Mesendoderm (in vitro differentiated cells): ENCODE data around the gene EPS15.
A peak's percentile ranks its signal among the peaks of the same experiment; 100 is the strongest.

Experiments
- DNase-seq: peaks from one replicate; pipeline ENCODE4 v3.0.0; 2013
- H2AK5ac ChIP-seq: 2 replicates; pipeline ENCODE4 v1.6.1; 2013; ENCODE audit warnings: low read length, inconsistent platforms
- H2BK120ac ChIP-seq: 2 replicates; pipeline ENCODE4 v1.6.1; 2013; ENCODE audit warnings: low read depth, mild to moderate bottlenecking, low read length, moderate library complexity, mixed read lengths
- H2BK15ac ChIP-seq: replicated peaks from 2 replicates; pipeline ENCODE4 v1.6.1; 2013; ENCODE audit warnings: low read depth, mild to moderate bottlenecking, moderate library complexity
- H2BK5ac ChIP-seq: 2 replicates; pipeline ENCODE4 v1.6.1; 2013; ENCODE audit warnings: low read length, inconsistent platforms
- H3K18ac ChIP-seq: 2 replicates; pipeline ENCODE4 v1.6.1; 2013; ENCODE audit warnings: mild to moderate bottlenecking, low read length, mixed read lengths
- H3K23ac ChIP-seq: one replicate; pipeline ENCODE4 v1.6.1; 2013; ENCODE audit warnings: low read length
- H3K27ac ChIP-seq: 2 replicates; pipeline ENCODE4 v1.5.1; 2013; ENCODE audit warnings: low read depth, mild to moderate bottlenecking, inconsistent platforms, low read length, moderate library complexity
- H3K27me3 ChIP-seq: 2 replicates; pipeline ENCODE4 v1.6.1; 2013; ENCODE audit warnings: low read length, control low read depth, mild to moderate bottlenecking, inconsistent platforms; ENCODE audit not compliant: insufficient read depth, poor library complexity
- H3K36me3 ChIP-seq: 2 replicates; pipeline ENCODE4 v1.6.1; 2013; ENCODE audit warnings: low read length, inconsistent platforms; ENCODE audit not compliant: control insufficient read depth, insufficient read depth
- H3K4ac ChIP-seq: one replicate; pipeline ENCODE4 v1.6.1; 2013; ENCODE audit warnings: low read depth, mild to moderate bottlenecking, low read length, moderate library complexity
- H3K4me1 ChIP-seq: 2 replicates; pipeline ENCODE4 v1.6.1; 2013; ENCODE audit warnings: low read depth, low read length, inconsistent platforms; ENCODE audit not compliant: control insufficient read depth
- H3K4me2 ChIP-seq: 2 replicates; pipeline ENCODE4 v1.6.1; 2013; ENCODE audit warnings: low read length
- H3K4me3 ChIP-seq: 2 replicates; pipeline ENCODE4 v1.5.1; 2013; ENCODE audit warnings: mild to moderate bottlenecking, low read length
- H3K56ac ChIP-seq: one replicate; pipeline ENCODE4 v1.6.1; 2013; ENCODE audit warnings: low read length
- H3K79me1 ChIP-seq: 2 replicates; pipeline ENCODE4 v1.6.1; 2013; ENCODE audit warnings: low read length, inconsistent platforms
- H3K79me2 ChIP-seq: 2 replicates; pipeline ENCODE4 v1.6.1; 2013; ENCODE audit warnings: mild to moderate bottlenecking, low read length; ENCODE audit not compliant: control insufficient read depth, insufficient read depth
- H3K9ac ChIP-seq: 2 replicates; pipeline ENCODE4 v1.6.1; 2013; ENCODE audit warnings: low read length, inconsistent platforms
- H4K5ac ChIP-seq: one replicate; pipeline ENCODE4 v1.6.1; 2013; ENCODE audit warnings: low read length
- H4K8ac ChIP-seq: one replicate; pipeline ENCODE4 v1.6.1; 2013; ENCODE audit warnings: low read depth, mild to moderate bottlenecking, control low read depth, low read length, moderate library complexity
- WGBS: extraction: QIAGEN DNeasy Blood & Tissue Kit; methylation state at CpG from one replicate; pipeline ENCODE4 v1.1.7; 2013; ENCODE audit warnings: low lambda C conversion rate, missing lambda C conversion rate; ENCODE audit not compliant: insufficient coverage; ENCODE audit errors: extremely low coverage; 5-methylcytosine and 5-hydroxymethylcytosine counted together

EPS15 gene

GRCh38 chr1:51489472-51489871 is 29.6 kb downstream of the EPS15 start:
- Histone ChIP-seq H3K4me1 (no peaks in the 10 kb centered on the region), H3K36me3 (no peaks in the 10 kb centered on the region), H2AK5ac (no peak overlapping the region), H2BK5ac (no peak overlapping the region), H3K79me1 (peaks cover 3% of the 10 kb centered on the region), H2BK120ac (no peak overlapping the region), H3K9ac (no peak overlapping the region), H3K4me2 (no peak overlapping the region), H2BK15ac (no peak overlapping the region), H3K4me3 (no peak overlapping the region), H3K56ac (no peak overlapping the region), H4K8ac (no peak overlapping the region), H3K18ac (no peak overlapping the region), H3K79me2 (peaks cover 10% of the 10 kb centered on the region), H3K23ac (no peak overlapping the region), H4K5ac (no peak overlapping the region), H3K27ac (no peak overlapping the region), H3K27me3 (no peaks in the 10 kb centered on the region), H3K4ac (no peak overlapping the region)
- no peak for DNase-seq
- WGBS = no CpG with 5 or more reads among the region's 3 CpGs

- H3K79me1 ChIP-seq = no peaks in the 10 kb centered on the region
- no peak overlapping the region for H3K27ac ChIP-seq
- H3K36me3 ChIP-seq = no peaks in the 10 kb centered on the region
- H3K18ac ChIP-seq = no peak overlapping the region
- peak; percentile 7 for DNase-seq
- H3K4me2 ChIP-seq = no peak overlapping the region
- H4K5ac ChIP-seq = no peak overlapping the region
- no peak overlapping the region for H3K4me3 ChIP-seq
- H3K56ac ChIP-seq = no peak overlapping the region
- no peak overlapping the region for H3K23ac ChIP-seq
- H4K8ac ChIP-seq = no peak overlapping the region
- no peaks in the 10 kb centered on the region for H3K27me3 ChIP-seq
- H3K4me1 ChIP-seq = no peaks in the 10 kb centered on the region
- no peak overlapping the region for H3K9ac ChIP-seq
- no peak overlapping the region for H2BK15ac ChIP-seq
- peaks cover 3% of the 10 kb centered on the region for H3K79me2 ChIP-seq
- no CpG with 5 or more reads among the region's 4 CpGs for WGBS
- H2BK5ac ChIP-seq = no peak overlapping the region
- H2BK120ac ChIP-seq = no peak overlapping the region
- no peak overlapping the region for H3K4ac ChIP-seq
- H2AK5ac ChIP-seq = no peak overlapping the region
Observed at GRCh38 chr1:51488372-51489050, 30.6 kb downstream of the EPS15 start.

GRCh38 chr1:51487628-51488027 is 31.4 kb downstream of the EPS15 start:
- no peak overlapping the region for H3K9ac ChIP-seq
- H4K5ac ChIP-seq = no peak overlapping the region
- no peak overlapping the region for H3K4me2 ChIP-seq
- no peaks in the 10 kb centered on the region for H3K79me1 ChIP-seq
- H2BK120ac ChIP-seq = no peak overlapping the region
- no peak overlapping the region for H3K56ac ChIP-seq
- no peak overlapping the region for H3K23ac ChIP-seq
- H3K4ac ChIP-seq = no peak overlapping the region
- no peak overlapping the region for H2AK5ac ChIP-seq
- WGBS = no CpG with 5 or more reads among the region's 1 CpG
- no peak overlapping the region for H4K8ac ChIP-seq
- no peak overlapping the region for H3K4me3 ChIP-seq
- H2BK15ac ChIP-seq = no peak overlapping the region
- no peak overlapping the region for H3K27ac ChIP-seq
- peak; percentile 10 for DNase-seq
- no peaks in the 10 kb centered on the region for H3K27me3 ChIP-seq
- no peaks in the 10 kb centered on the region for H3K36me3 ChIP-seq
- H3K79me2 ChIP-seq = peaks cover 3% of the 10 kb centered on the region
- H3K18ac ChIP-seq = no peak overlapping the region
- no peak overlapping the region for H2BK5ac ChIP-seq
- H3K4me1 ChIP-seq = no peaks in the 10 kb centered on the region

GRCh38 chr1:51484591-51484990 is 34.5 kb downstream of the EPS15 start:
- Histone ChIP-seq H3K23ac (no peak overlapping the region), H2BK5ac (no peak overlapping the region), H3K79me1 (no peaks in the 10 kb centered on the region)

GRCh38 chr1:51482881-51483280 is 36.2 kb downstream of the EPS15 start:
- no peaks in the 10 kb centered on the region for H3K79me1 ChIP-seq
- no peak overlapping the region for H3K4me2 ChIP-seq
- no peak overlapping the region for H3K9ac ChIP-seq
- no peak overlapping the region for H3K27ac ChIP-seq
- H2BK5ac ChIP-seq = no peak overlapping the region
- WGBS = no CpG with 5 or more reads among the region's 4 CpGs
- no peak overlapping the region for H3K23ac ChIP-seq
- H3K4me3 ChIP-seq = no peak overlapping the region
- H3K27me3 ChIP-seq = no peaks in the 10 kb centered on the region
- no peak overlapping the region for H3K56ac ChIP-seq
- no peak overlapping the region for H3K4ac ChIP-seq
- no peaks in the 10 kb centered on the region for H3K36me3 ChIP-seq
- H4K5ac ChIP-seq = no peak overlapping the region
- H3K79me2 ChIP-seq = no peaks in the 10 kb centered on the region
- no peak for DNase-seq
- H2BK120ac ChIP-seq = no peak overlapping the region
- no peak overlapping the region for H2BK15ac ChIP-seq
- no peak overlapping the region for H3K18ac ChIP-seq
- H2AK5ac ChIP-seq = no peak overlapping the region
- H4K8ac ChIP-seq = no peak overlapping the region
- H3K4me1 ChIP-seq = no peaks in the 10 kb centered on the region

More at GRCh38 chr1:51484591-51484990, 34.5 kb downstream of the EPS15 start:
- Histone ChIP-seq H3K79me2 (peaks cover 2% of the 10 kb centered on the region), H3K18ac (no peak overlapping the region), H2BK15ac (no peak overlapping the region), H3K4me3 (no peak overlapping the region), H3K27me3 (no peaks in the 10 kb centered on the region), H2AK5ac (no peak overlapping the region), H3K4me2 (no peak overlapping the region), H3K4ac (no peak overlapping the region), H3K36me3 (no peaks in the 10 kb centered on the region), H3K9ac (no peak overlapping the region), H2BK120ac (no peak overlapping the region), H4K5ac (no peak overlapping the region), H3K4me1 (no peaks in the 10 kb centered on the region), H3K56ac (no peak overlapping the region), H4K8ac (no peak overlapping the region), H3K27ac (no peak overlapping the region)
- no peak for DNase-seq
